Kidney epithelial cell (primary cell): ENCODE measurements around the gene SRMS. TPM values are rescaled to one million over a fixed set of nuclear protein-coding genes. Genes with fewer than 3 reads are reported as not detected.

Source experiments
- DNase-seq: peaks from one replicate; pipeline ENCODE4 v3.0.0-alpha.2; 2010; ENCODE audit warnings: low read depth
- H3K27me3 ChIP-seq: 2 replicates; pipeline ENCODE4 v1.6.0; 2011; ENCODE audit warnings: low read length; ENCODE audit not compliant: control insufficient read depth, insufficient read depth
- H3K36me3 ChIP-seq: 2 replicates; pipeline ENCODE4 v1.5.1; 2011; ENCODE audit warnings: low read length; ENCODE audit not compliant: control insufficient read depth, insufficient read depth
- H3K4me3 ChIP-seq: 2 replicates; pipeline ENCODE4 v1.5.1; 2011; ENCODE audit warnings: low read depth, mild to moderate bottlenecking, control low read depth, low read length
- total RNA-seq: library from RNA; depleted of rRNA; stranded (reverse); fragments of >200 nt; gene quantifications from 2 replicates; pipeline ENCODE4 v1.2.3, GENCODE V29; 2015
- TF ChIP-seq, protein P1 (sequence below): IDR thresholded peaks from 2 replicates; pipeline ENCODE4 v1.5.1; 2011; ENCODE audit warnings: mild to moderate bottlenecking, moderate library complexity, low read length, control low read depth, inconsistent platforms; ENCODE audit not compliant: insufficient read depth, poor library complexity, severe bottlenecking

Gene SRMS
- total RNA-seq, 1 donor from 2014 or later, result not detected

DNA sequence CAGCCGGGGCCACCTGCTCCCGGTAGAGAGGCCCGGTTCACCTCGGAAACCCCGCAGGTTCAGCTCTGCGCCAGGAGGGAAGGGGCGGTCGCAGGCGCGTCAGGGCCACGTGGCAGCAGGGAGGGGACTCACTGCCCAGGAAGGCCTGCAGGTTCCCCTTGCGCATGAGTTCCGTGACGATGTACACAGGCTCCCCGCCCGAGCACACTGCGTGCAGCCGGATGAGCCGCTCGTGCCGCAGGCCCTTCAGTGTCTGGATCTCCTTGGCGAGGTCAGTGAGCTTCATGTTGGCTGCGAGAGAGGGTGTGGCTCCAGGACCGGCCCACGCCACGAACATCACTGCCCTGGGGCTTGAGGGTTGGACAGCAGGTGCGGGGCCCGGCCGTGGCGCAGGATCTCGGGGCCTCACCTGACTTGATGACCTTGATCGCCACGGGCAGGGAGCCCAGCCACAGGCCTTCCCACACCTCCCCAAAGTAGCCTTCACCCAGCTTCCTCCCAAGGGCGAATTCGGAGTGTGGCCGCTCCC is 5.5 kb downstream of the SRMS start:
- Histone ChIP-seq H3K36me3 (no peaks in the 10 kb centered on the region), H3K27me3 (peaks cover 14% of the 10 kb centered on the region), H3K4me3 (no peak overlapping the region)
- no peak for DNase-seq
- TF ChIP-seq, protein P1, sequence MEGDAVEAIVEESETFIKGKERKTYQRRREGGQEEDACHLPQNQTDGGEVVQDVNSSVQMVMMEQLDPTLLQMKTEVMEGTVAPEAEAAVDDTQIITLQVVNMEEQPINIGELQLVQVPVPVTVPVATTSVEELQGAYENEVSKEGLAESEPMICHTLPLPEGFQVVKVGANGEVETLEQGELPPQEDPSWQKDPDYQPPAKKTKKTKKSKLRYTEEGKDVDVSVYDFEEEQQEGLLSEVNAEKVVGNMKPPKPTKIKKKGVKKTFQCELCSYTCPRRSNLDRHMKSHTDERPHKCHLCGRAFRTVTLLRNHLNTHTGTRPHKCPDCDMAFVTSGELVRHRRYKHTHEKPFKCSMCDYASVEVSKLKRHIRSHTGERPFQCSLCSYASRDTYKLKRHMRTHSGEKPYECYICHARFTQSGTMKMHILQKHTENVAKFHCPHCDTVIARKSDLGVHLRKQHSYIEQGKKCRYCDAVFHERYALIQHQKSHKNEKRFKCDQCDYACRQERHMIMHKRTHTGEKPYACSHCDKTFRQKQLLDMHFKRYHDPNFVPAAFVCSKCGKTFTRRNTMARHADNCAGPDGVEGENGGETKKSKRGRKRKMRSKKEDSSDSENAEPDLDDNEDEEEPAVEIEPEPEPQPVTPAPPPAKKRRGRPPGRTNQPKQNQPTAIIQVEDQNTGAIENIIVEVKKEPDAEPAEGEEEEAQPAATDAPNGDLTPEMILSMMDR, result no peak

DNA sequence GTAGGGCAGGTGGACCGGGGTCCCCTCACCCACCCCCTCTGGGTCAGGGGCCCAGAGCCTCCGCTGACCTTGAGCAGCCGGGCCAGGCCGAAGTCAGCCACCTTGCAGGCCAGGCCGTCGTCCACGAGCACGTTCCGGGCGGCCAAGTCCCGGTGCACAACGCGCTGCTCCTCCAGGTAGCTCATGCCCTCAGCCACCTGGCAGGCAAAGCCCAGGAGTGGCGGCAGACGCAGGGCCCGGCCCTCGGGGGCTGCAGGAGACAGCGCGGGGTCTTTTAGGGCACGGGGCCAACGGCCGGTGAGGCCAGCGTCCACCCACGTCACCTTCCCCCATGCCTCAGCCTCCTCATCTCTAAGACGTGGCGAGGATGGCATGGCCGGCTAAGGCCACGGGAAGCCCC is 6.2 kb downstream of the SRMS start:
- H3K27me3 ChIP-seq, result peaks cover 10% of the 10 kb centered on the region
- DNase-seq, result no peak
- TF ChIP-seq, protein P1, result no peak
- no peak overlapping the region for H3K4me3 ChIP-seq
- no peaks in the 10 kb centered on the region for H3K36me3 ChIP-seq

DNA sequence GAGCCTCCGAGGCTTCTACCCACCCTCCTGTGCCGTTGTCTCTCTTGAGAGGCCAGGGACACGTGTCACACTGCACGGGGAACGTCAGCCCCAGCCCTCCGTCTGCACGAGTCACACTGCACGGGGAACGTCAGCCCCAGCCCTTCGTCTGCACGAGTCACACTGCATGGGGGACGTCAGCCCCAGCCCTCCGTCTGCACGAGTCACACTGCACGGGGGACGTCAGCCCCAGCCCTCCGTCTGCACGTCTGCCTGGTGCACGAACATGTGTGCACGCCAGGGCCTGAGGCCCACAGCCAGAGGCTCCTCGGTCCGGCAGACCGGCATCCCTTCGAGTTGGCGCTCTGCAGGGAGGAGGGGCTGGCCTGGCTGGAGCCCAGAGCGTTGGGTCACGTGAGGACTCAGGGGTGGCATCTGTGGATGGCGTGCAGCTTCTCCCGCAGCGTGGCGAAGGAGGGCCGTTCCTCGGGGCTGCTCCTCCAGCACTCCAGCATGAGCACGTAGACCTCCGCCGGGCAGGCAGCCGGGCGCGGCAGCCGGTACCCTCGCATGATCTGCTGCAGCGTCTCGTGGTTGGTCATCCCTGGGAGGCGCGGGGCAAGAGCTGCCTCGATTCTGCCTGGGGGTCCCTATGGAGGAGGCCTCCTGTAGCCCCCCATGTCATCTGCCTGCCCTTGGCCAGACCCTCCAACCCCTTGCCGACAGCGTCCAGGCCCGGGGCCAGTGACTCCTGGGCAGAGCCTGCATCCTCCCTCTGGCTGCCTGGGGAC is 6.9 kb downstream of the SRMS start:
- Histone ChIP-seq H3K36me3 (no peaks in the 10 kb centered on the region), H3K4me3 (no peak overlapping the region), H3K27me3 (peaks cover 8% of the 10 kb centered on the region)
- TF ChIP-seq, protein P1, result no peak
- DNase-seq, result no peak

DNA sequence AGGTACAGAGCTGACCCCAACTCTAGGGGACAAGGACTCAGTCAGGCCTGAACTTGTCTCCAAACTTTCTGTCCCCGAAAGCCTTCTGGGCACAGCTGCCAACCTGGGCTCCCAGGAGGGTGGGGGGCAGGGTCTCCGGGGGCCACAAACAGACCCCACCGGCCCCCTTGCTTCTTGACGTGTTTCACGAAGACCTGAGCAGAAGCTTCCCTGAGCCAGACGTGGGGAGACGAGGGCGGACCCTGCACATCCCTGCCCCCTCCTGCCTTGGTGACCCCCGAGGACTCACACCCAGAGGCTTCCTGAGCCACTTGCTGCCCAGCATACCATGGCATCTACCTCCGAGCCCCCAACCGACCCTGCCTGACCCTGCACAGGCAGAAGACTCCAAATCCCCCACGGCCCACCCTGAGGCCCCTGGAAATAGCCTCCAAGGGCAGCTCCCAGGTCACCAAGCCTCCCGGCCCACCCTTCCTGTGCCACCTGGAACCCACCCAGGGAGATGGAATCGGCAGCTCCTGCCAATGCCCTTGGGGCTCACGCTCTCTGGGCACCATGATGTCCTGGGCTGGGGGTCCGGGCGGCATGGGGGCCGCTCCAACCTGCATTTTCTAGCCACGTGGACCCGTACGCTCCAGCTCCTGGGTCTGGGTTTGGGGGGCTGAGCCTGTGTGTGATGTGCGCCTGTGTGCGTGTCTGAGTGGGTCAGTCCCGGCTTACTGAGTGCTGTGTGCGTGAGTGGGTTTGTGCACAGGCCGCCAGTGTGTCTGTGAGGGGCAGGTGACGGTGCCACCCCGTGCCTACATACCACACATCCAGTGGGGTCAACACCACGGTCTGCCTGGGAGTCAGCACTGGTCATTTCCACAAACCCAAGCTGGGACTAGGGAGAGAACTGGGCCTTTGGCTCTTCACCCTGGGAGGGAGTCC is 7.8 kb downstream of the SRMS start:
- no peak for DNase-seq
- H3K4me3 ChIP-seq, result no peak overlapping the region
- peaks cover 13% of the 10 kb centered on the region for H3K27me3 ChIP-seq
- TF ChIP-seq, protein P1, result no peak
- H3K36me3 ChIP-seq, result no peaks in the 10 kb centered on the region

DNA sequence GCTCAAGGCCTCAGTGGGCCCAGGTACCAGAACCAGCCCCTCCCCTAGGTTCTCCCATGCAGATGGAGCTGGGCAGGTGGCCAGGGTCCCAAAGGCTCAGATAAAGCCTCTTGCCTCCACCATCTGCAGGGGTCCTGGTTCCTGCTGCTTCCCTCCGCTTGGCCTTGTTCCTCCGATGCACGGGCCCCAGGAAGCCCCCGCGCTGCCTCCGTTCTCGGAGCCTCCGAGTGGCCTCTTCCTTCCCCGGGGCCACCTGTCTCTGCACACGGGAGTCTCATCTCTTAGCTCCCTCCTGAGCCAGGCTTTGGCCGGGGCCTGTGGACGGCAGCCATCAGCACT is 8.5 kb downstream of the SRMS start:
- TF ChIP-seq, protein P1, result no peak
- DNase-seq, result no peak
- H3K4me3 ChIP-seq, result no peak overlapping the region
- peaks cover 19% of the 10 kb centered on the region for H3K27me3 ChIP-seq
- no peaks in the 10 kb centered on the region for H3K36me3 ChIP-seq
